Stimulated activated CD4-positive, alpha-beta T cell treated with anti-CD3 and anti-CD28 coated beads, Interleukin-15, amount 100 ng/mL, for 24 hours (primary cell): ENCODE data around the gene BCDIN3D.

Source experiments
- DNase-seq: peaks from one replicate; pipeline ENCODE4 v3.0.0-alpha.2; 2020

The BCDIN3D gene

GRCh38 chr12:49813131-49813530, 29.8 kb downstream of the BCDIN3D start:
- DNase-seq: no peak

DNA sequence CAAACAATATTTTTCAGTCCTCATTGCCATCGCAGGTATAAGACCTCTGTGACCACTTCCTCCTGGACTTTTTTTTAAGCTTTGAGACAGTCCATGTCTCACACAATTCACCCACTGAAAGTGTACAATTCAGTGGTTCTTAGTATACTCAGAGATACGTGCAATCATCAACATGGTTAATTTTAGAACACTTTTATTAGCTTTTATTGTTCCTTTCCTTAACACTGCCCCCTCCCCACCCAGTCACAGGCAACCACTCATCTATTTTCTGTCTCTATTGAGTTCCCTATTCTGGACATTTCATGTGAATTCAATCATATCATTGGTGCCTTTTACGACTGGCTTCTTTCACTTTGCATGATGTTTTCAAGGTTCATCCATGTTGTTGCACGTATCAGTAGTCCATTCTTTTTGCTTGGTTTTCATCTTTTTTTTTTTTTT, 30.9 kb downstream of the BCDIN3D start:
- no peak for DNase-seq

DNA sequence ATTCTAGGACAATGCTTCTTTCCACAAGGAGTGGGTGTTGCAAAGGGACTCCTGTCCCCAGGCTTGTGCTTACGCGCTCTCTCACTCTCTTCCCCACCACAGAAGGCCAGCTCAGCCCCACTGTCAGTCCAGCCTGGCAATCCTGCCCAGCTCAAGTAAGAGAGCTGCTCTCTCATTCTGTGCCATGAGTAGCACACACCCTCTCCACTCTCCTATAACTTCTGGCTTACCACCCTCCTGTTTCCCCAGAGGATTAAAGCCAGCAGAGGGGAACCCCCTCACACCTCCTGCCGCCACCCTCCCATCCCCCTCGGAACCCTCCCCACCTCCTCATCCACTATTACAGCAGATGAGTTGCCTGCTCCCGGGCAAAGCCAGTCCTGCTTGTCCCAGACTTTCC, 31.8 kb downstream of the BCDIN3D start:
- no peak for DNase-seq

DNA sequence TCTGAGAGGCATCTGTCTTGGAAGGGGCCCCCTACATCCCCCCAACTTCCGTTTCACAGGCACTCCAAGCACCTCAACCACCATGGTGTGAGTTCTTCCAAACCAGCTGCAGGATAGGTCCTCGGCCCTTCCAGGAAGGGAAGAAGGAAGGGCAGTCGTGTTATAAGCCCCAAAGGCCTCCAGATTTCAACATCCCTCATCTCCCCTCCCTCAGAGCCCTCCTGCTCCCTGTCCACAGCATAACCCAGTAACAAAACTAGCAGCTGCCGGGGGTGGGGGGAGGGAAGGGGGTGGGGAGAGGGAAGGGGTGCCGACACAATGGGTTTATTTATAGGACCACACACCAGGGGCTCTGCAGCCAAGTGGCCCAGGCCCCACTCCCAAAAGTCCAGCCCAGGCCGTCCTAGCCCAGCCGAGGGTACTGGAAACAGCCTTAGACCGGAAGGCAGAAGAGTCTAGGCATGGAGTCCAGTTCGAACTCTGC, 33.0 kb downstream of the BCDIN3D start:
- no peak for DNase-seq

- no peak for DNase-seq
These were observed 33.5 kb downstream of the BCDIN3D start for GRCh38 chr12:49809381-49809905.

GRCh38 chr12:49808686-49809380, 34.1 kb downstream of the BCDIN3D start:
- DNase-seq: no peak

- DNase-seq: no peak
These were observed 34.8 kb downstream of the BCDIN3D start for GRCh38 chr12:49807991-49808580.

DNA sequence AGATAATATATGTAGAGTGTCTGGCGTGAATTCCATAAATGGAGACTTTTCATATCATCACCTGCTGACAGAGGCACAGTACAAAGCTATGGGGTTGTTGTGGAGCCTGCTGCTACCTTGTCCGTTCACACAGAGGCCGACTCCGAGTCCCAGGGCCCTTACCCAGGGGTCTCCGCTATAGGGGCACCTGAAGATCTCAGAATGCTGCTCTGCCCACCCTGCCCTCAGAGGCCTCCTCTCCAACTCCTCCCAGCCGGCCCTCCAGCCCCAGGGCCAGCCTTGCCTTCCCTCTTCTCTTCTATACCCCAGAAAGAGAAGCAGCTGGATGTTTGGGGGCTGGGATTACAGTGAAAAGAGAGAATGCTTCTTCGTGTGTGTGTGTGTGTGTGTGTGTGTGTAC, 36.0 kb downstream of the BCDIN3D start:
- no peak for DNase-seq

DNA sequence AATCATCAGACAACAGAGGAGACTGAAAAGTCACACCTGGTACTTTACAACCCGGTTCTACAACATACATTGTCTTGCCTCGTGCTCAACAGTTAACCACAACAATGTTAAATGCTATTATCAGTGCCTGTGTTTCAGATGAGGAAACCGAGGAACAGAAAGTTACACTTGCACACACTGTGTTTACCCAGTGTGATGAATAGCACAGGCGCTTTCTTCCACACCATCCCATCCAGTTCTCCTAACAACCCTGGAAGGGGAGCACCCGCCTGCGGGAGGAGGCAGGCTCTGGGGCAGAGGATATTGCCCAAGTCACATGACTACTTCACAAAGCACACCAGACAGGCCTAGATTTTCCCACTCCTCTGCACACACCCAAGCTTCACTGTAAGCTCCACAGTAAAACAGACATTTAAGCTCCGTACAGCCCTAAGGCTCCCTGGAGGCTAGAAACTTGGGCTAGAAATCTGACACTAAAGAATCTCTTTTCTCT, 36.5 kb downstream of the BCDIN3D start:
- no peak for DNase-seq

- no peak for DNase-seq
These were observed 37.5 kb downstream of the BCDIN3D start for GRCh38 chr12:49805409-49805808.

- DNase-seq: no peak
These were observed 38.1 kb downstream of the BCDIN3D start for GRCh38 chr12:49804821-49805220.

- DNase-seq: no peak
These were observed 39.0 kb downstream of the BCDIN3D start for GRCh38 chr12:49803693-49804450.

GRCh38 chr12:49801141-49802063, 41.5 kb downstream of the BCDIN3D start:
- DNase-seq: no peak

- DNase-seq: no peak
These were observed 42.3 kb downstream of the BCDIN3D start for GRCh38 chr12:49800421-49801140.

GRCh38 chr12:49798934-49799333, 44.0 kb downstream of the BCDIN3D start:
- DNase-seq: no peak

DNA sequence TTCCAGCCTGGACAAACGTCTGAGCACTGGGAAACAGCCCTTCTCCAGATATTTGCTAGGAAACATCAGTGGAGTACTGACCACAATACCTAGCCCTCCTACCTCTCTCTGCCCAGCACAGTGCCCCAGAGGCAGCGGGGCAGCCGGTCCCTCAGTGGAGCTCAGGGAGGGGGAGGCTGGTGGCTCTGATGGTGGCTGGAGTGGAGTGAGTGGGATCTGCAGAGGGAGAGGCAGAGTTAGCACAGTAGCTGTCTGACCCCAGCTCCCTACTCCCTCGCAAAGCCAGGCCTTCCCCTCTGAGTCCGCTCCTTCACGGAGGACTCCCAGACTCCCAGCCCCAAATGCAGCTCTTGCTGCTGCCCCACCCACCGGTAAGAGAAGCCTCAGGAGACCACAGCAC, 44.7 kb downstream of the BCDIN3D start:
- no peak for DNase-seq

GRCh38 chr12:49797449-49797776, 45.5 kb downstream of the BCDIN3D start:
- no peak for DNase-seq

- DNase-seq: no peak
These were observed 46.1 kb downstream of the BCDIN3D start for GRCh38 chr12:49796606-49797448.

DNA sequence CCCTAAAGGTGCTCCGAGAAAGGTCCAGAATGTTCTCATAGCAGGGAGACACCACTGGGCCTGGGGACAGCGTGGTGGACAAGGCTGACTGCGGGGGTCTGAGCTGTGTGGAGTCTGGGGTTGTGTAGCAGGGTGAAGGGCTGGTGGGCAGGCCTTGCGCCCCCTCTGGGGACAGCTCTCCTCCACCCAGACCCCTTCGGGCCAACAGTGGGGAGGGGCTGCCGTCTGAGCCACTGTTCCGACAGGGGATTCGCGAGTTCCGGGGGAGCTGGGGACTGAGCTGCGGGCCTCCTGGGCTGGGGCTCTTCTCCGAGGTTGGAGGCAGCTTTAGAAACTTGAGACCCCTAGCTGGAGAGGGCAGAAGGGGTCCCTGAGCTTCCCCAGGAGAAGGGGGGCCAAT, 46.8 kb downstream of the BCDIN3D start:
- DNase-seq: no peak

DNA sequence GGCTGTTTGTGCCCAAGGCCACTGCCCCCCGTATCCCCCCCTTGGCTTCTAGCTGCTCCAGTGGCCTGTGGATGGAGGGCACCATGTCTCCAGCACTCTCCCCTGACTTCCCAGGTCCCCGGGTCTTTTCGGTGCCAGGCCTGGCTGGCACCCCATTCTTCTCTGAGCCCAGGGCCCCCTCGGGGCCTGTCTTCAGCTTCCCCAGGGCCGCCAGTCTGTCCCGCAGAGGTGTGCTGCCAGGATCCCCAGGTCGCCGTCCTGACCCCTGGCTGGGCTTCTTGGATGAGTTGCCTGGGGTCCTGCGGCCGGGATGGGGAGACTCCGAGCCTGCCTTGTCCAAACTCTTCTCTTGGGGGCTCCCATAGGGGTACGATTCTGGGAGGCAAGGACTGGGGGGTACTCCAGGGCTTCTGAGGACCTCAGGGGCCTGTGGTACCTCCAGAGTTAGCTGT, 47.2 kb downstream of the BCDIN3D start:
- DNase-seq: no peak
